ENCODE results near the gene GINS2.

Gene GINS2

DNA sequence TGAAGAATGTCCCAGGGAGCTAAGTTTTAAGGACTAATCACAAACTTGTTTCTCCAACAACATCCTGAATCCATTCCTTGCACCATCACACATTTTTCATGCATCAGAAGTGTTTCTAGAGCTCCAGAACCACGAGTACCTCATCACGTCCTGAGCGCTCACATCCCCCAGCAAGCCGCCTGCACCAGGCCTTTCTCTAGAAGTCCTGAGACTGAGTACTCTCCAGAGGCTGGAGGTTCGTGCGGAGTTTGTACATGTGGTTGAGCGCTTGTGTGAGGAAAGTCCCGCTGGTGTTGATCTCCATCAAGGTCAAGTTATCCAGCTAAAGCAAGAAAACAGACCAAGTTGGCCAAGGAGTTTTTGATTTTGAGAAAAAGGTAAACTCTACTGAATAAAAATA, 10.7 kb downstream of the GINS2 start:
- H3K27ac ChIP-seq (ENCODE audit: low read depth, low read length): no peak overlapping the region
- no peaks in the 10 kb centered on the region for H3K4me1 ChIP-seq (ENCODE audit: control insufficient read depth, insufficient read depth, low read length)
- H3K9me3 ChIP-seq (ENCODE audit: control insufficient read depth, insufficient read depth, low read depth, low read length): no peaks in the 10 kb centered on the region
- no peaks in the 10 kb centered on the region for H3K27me3 ChIP-seq (ENCODE audit: control insufficient read depth, insufficient read depth, low read length)
- no peak overlapping the region for H3K9ac ChIP-seq (ENCODE audit: low read length)
- H3K4me3 ChIP-seq (ENCODE audit: low read depth, low read length): no peak overlapping the region
- peaks cover 87% of the 10 kb centered on the region for H3K36me3 ChIP-seq (ENCODE audit: control insufficient read depth, insufficient read depth, low read length)

DNA sequence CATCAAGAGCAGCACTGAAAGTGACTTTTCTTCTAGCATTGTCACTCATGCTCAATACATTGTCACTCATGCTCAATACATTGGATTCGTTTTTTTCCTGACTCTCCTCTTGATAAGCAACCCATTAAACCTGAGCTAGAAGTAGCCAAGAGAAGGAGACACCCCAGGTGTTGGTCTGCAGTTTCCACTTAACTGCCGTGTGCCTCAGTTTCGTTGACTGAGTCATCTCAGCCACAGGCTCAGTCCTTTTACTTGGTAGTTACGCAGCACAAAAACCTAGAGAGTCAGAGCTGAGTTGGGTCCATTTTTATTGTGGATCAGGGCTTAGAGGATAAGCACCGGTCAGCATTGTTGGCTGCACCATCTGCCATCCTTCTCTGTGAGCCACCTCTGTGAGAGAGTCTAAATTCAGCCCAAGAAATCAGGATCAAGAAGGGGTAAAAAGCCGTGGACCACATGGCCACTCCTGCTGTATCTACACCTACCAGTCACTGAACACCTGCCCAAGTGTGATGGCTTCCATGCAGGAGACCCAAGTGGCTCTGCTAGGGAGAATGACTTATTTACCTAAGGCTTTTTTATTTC, 11.3 kb downstream of the GINS2 start:
- peaks cover 87% of the 10 kb centered on the region for H3K36me3 ChIP-seq (ENCODE audit: control insufficient read depth, insufficient read depth, low read length)
- H3K4me1 ChIP-seq (ENCODE audit: control insufficient read depth, insufficient read depth, low read length): no peaks in the 10 kb centered on the region
- no peak overlapping the region for H3K27ac ChIP-seq (ENCODE audit: low read depth, low read length)
- no peak overlapping the region for H3K4me3 ChIP-seq (ENCODE audit: low read depth, low read length)
- no peaks in the 10 kb centered on the region for H3K9me3 ChIP-seq (ENCODE audit: control insufficient read depth, insufficient read depth, low read depth, low read length)
- no peaks in the 10 kb centered on the region for H3K27me3 ChIP-seq (ENCODE audit: control insufficient read depth, insufficient read depth, low read length)
- no peak overlapping the region for H3K9ac ChIP-seq (ENCODE audit: low read length)

DNA sequence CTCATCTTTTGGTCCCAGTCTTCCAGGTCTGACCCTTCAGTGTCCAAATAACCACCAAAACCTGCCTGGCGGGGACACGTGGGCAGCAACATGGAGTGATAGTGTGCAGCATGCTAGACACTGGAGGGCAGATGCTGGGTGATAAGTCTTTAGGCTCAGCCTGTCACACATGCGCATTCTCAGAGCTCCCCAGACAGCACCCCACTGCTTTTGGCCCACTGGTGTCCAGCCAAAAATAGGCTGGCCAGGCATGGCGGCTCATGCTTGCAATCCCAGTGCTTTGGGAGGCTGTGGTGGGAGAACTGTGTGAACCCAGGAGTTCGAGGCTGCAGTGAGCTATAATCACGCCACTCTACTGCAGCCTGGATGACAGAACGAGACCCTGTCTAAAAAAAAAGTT, 12.3 kb downstream of the GINS2 start:
- H3K36me3 ChIP-seq (ENCODE audit: control insufficient read depth, insufficient read depth, low read length): peaks cover 89% of the 10 kb centered on the region
- no peaks in the 10 kb centered on the region for H3K4me1 ChIP-seq (ENCODE audit: control insufficient read depth, insufficient read depth, low read length)

GRCh38 chr16:85675251-85675874, 13.4 kb downstream of the GINS2 start:
- Histone ChIP-seq H3K9me3 (ENCODE audit: control insufficient read depth, insufficient read depth, low read depth, low read length) (no peaks in the 10 kb centered on the region), H3K27ac (ENCODE audit: low read depth, low read length) (no peak overlapping the region), H3K4me1 (ENCODE audit: control insufficient read depth, insufficient read depth, low read length) (no peaks in the 10 kb centered on the region)

More for the DNA sequence above, 12.3 kb downstream of the GINS2 start:
- no peak overlapping the region for H3K4me3 ChIP-seq (ENCODE audit: low read depth, low read length)
- H3K27ac ChIP-seq (ENCODE audit: low read depth, low read length): no peak overlapping the region
- H3K9ac ChIP-seq (ENCODE audit: low read length): no peak overlapping the region
- no peaks in the 10 kb centered on the region for H3K27me3 ChIP-seq (ENCODE audit: control insufficient read depth, insufficient read depth, low read length)
- H3K9me3 ChIP-seq (ENCODE audit: control insufficient read depth, insufficient read depth, low read depth, low read length): no peaks in the 10 kb centered on the region

GRCh38 chr16:85674828-85675227, 13.9 kb downstream of the GINS2 start:
- Histone ChIP-seq H3K4me1 (ENCODE audit: control insufficient read depth, insufficient read depth, low read length) (no peaks in the 10 kb centered on the region), H3K27ac (ENCODE audit: low read depth, low read length) (no peak overlapping the region), H3K9me3 (ENCODE audit: control insufficient read depth, insufficient read depth, low read depth, low read length) (no peaks in the 10 kb centered on the region), H3K9ac (ENCODE audit: low read length) (no peak overlapping the region), H3K4me3 (ENCODE audit: low read depth, low read length) (no peak overlapping the region), H3K36me3 (ENCODE audit: control insufficient read depth, insufficient read depth, low read length) (peaks cover 88% of the 10 kb centered on the region), H3K27me3 (ENCODE audit: control insufficient read depth, insufficient read depth, low read length) (no peaks in the 10 kb centered on the region)

More at GRCh38 chr16:85675251-85675874, 13.4 kb downstream of the GINS2 start:
- Histone ChIP-seq H3K27me3 (ENCODE audit: control insufficient read depth, insufficient read depth, low read length) (no peaks in the 10 kb centered on the region), H3K9ac (ENCODE audit: low read length) (no peak overlapping the region), H3K36me3 (ENCODE audit: control insufficient read depth, insufficient read depth, low read length) (peaks cover 88% of the 10 kb centered on the region), H3K4me3 (ENCODE audit: low read depth, low read length) (no peak overlapping the region)

- peaks cover 88% of the 10 kb centered on the region for H3K36me3 ChIP-seq (ENCODE audit: control insufficient read depth, insufficient read depth, low read length)
- H3K27ac ChIP-seq (ENCODE audit: low read depth, low read length): no peak overlapping the region
- H3K4me3 ChIP-seq (ENCODE audit: low read depth, low read length): no peak overlapping the region
- H3K9me3 ChIP-seq (ENCODE audit: control insufficient read depth, insufficient read depth, low read depth, low read length): no peaks in the 10 kb centered on the region
- no peaks in the 10 kb centered on the region for H3K27me3 ChIP-seq (ENCODE audit: control insufficient read depth, insufficient read depth, low read length)
- H3K4me1 ChIP-seq (ENCODE audit: control insufficient read depth, insufficient read depth, low read length): no peaks in the 10 kb centered on the region
- no peak overlapping the region for H3K9ac ChIP-seq (ENCODE audit: low read length)
Observed at GRCh38 chr16:85674418-85674755, 14.4 kb downstream of the GINS2 start.

DNA sequence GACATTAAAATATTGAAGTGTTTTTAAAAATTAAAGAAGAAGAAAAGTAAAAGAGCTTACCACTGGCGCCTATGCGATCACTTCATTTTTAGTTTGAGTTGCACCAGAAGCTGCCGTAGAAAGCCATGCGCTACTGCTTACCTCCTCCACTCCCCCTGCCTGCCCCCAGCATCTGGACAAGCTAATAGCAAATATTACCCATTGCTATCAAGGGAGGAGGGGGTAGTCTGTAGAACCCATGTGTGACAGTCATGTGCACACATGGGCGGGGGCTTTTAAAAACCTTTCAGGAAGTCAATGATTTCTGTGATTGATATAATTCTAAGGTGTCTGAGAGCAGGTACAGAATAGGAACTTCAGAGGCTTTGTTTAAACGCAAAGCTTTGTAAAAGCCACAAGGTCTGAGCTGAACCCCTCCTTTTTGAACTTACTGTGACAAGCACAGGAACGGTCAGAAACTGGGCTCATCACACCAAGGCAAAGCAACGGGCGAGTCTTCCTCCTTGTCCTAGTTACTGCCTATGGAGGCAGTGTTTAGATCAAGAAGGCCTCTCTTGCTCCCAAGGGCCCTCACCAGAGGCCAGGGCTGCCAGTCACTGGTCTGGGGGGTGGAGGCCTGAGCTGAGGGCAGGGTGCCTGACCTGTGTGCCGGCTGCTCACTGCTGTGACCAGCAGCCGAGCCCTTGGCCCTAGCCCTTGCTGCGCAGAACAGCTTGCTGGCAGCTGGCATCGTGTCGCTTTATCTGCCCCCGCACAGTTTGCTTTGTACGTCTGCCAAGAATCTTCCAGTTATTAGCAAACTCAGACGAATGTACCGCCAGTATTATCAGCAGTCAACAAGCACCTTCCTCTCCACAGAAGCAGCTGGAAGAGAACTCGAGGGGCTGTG, 15.0 kb downstream of the GINS2 start:
- Histone ChIP-seq H3K4me3 (ENCODE audit: low read depth, low read length) (no peak overlapping the region), H3K9me3 (ENCODE audit: control insufficient read depth, insufficient read depth, low read depth, low read length) (no peaks in the 10 kb centered on the region), H3K9ac (ENCODE audit: low read length) (no peak overlapping the region), H3K27ac (ENCODE audit: low read depth, low read length) (no peak overlapping the region), H3K27me3 (ENCODE audit: control insufficient read depth, insufficient read depth, low read length) (no peaks in the 10 kb centered on the region), H3K4me1 (ENCODE audit: control insufficient read depth, insufficient read depth, low read length) (no peaks in the 10 kb centered on the region), H3K36me3 (ENCODE audit: control insufficient read depth, insufficient read depth, low read length) (peaks cover 88% of the 10 kb centered on the region)

- Histone ChIP-seq H3K4me1 (ENCODE audit: control insufficient read depth, insufficient read depth, low read length) (no peaks in the 10 kb centered on the region), H3K4me3 (ENCODE audit: low read depth, low read length) (no peak overlapping the region), H3K36me3 (ENCODE audit: control insufficient read depth, insufficient read depth, low read length) (peaks cover 93% of the 10 kb centered on the region), H3K9me3 (ENCODE audit: control insufficient read depth, insufficient read depth, low read depth, low read length) (no peaks in the 10 kb centered on the region), H3K9ac (ENCODE audit: low read length) (no peak overlapping the region), H3K27me3 (ENCODE audit: control insufficient read depth, insufficient read depth, low read length) (no peaks in the 10 kb centered on the region), H3K27ac (ENCODE audit: low read depth, low read length) (no peak overlapping the region)
Observed at GRCh38 chr16:85670840-85671239, 17.9 kb downstream of the GINS2 start.

- H3K27me3 ChIP-seq (ENCODE audit: control insufficient read depth, insufficient read depth, low read length): no peaks in the 10 kb centered on the region
- peaks cover 96% of the 10 kb centered on the region for H3K36me3 ChIP-seq (ENCODE audit: control insufficient read depth, insufficient read depth, low read length)
- no peak overlapping the region for H3K4me3 ChIP-seq (ENCODE audit: low read depth, low read length)
Observed at GRCh38 chr16:85668676-85669424, 19.9 kb downstream of the GINS2 start.

GRCh38 chr16:85667841-85668413, 20.8 kb downstream of the GINS2 start:
- no peaks in the 10 kb centered on the region for H3K27me3 ChIP-seq (ENCODE audit: control insufficient read depth, insufficient read depth, low read length)
- H3K36me3 ChIP-seq (ENCODE audit: control insufficient read depth, insufficient read depth, low read length): peaks cover 99% of the 10 kb centered on the region
- no peak overlapping the region for H3K4me3 ChIP-seq (ENCODE audit: low read depth, low read length)
- H3K9me3 ChIP-seq (ENCODE audit: control insufficient read depth, insufficient read depth, low read depth, low read length): no peaks in the 10 kb centered on the region
- H3K27ac ChIP-seq (ENCODE audit: low read depth, low read length): no peak overlapping the region
- no peaks in the 10 kb centered on the region for H3K4me1 ChIP-seq (ENCODE audit: control insufficient read depth, insufficient read depth, low read length)
- no peak overlapping the region for H3K9ac ChIP-seq (ENCODE audit: low read length)

More at GRCh38 chr16:85668676-85669424, 19.9 kb downstream of the GINS2 start:
- H3K27ac ChIP-seq (ENCODE audit: low read depth, low read length): no peak overlapping the region
- H3K9me3 ChIP-seq (ENCODE audit: control insufficient read depth, insufficient read depth, low read depth, low read length): no peaks in the 10 kb centered on the region
- H3K9ac ChIP-seq (ENCODE audit: low read length): no peak overlapping the region
- H3K4me1 ChIP-seq (ENCODE audit: control insufficient read depth, insufficient read depth, low read length): no peaks in the 10 kb centered on the region
